Neuron (in vitro differentiated cells): ENCODE results near the gene PTPRN2.

ENCODE experiments used
- H2AFZ ChIP-seq: one replicate; pipeline ENCODE4 v1.6.1; 2013; ENCODE audit warnings: low read depth, mild to moderate bottlenecking, inconsistent platforms, low read length, moderate library complexity
- H3K27me3 ChIP-seq: one replicate; pipeline ENCODE4 v1.6.1; 2013; ENCODE audit warnings: low read length; ENCODE audit not compliant: insufficient read depth
- H3K36me3 ChIP-seq: one replicate; pipeline ENCODE4 v1.6.1; 2013; ENCODE audit warnings: low read length; ENCODE audit not compliant: insufficient read depth
- H3K4me1 ChIP-seq: one replicate; pipeline ENCODE4 v1.6.1; 2013; ENCODE audit warnings: low read length; ENCODE audit not compliant: insufficient read depth
- H3K4me3 ChIP-seq: 2 replicates; pipeline ENCODE4 v1.5.1; 2013; ENCODE audit warnings: mild to moderate bottlenecking, low read length, moderate library complexity
- H3K9me3 ChIP-seq: one replicate; pipeline ENCODE4 v1.6.1; 2013; ENCODE audit warnings: low read length

The PTPRN2 gene

GRCh38 chr7:157971501-157971900 lies 616.1 kb downstream of the PTPRN2 start:
- Histone ChIP-seq H3K36me3 (no peaks in the 10 kb centered on the region), H3K9me3 (peaks cover 3% of the 10 kb centered on the region), H2AFZ (no peak overlapping the region), H3K4me1 (no peaks in the 10 kb centered on the region), H3K4me3 (no peak overlapping the region), H3K27me3 (no peaks in the 10 kb centered on the region)

- H3K36me3 ChIP-seq: no peaks in the 10 kb centered on the region
- no peak overlapping the region for H2AFZ ChIP-seq
- no peaks in the 10 kb centered on the region for H3K27me3 ChIP-seq
- H3K9me3 ChIP-seq: peaks cover 3% of the 10 kb centered on the region
- no peak overlapping the region for H3K4me3 ChIP-seq
- no peaks in the 10 kb centered on the region for H3K4me1 ChIP-seq
Measured at GRCh38 chr7:157970744-157971143, 616.9 kb downstream of the PTPRN2 start.

- Histone ChIP-seq H3K4me3 (no peak overlapping the region), H3K4me1 (no peaks in the 10 kb centered on the region), H3K9me3 (peaks cover 3% of the 10 kb centered on the region), H2AFZ (no peak overlapping the region), H3K36me3 (no peaks in the 10 kb centered on the region), H3K27me3 (no peaks in the 10 kb centered on the region)
Measured at GRCh38 chr7:157969995-157970394, 617.6 kb downstream of the PTPRN2 start.

- Histone ChIP-seq H2AFZ (no peak overlapping the region), H3K9me3 (peaks cover 2% of the 10 kb centered on the region), H3K36me3 (no peaks in the 10 kb centered on the region), H3K4me1 (no peaks in the 10 kb centered on the region), H3K27me3 (peaks cover 18% of the 10 kb centered on the region), H3K4me3 (no peak overlapping the region)
Measured at GRCh38 chr7:157966490-157966889, 621.1 kb downstream of the PTPRN2 start.

GRCh38 chr7:157964521-157964920 lies 623.1 kb downstream of the PTPRN2 start:
- H3K27me3 ChIP-seq: peaks cover 22% of the 10 kb centered on the region
- no peak overlapping the region for H2AFZ ChIP-seq
- H3K4me3 ChIP-seq: no peak overlapping the region
- H3K36me3 ChIP-seq: no peaks in the 10 kb centered on the region
- H3K4me1 ChIP-seq: no peaks in the 10 kb centered on the region
- peaks cover 2% of the 10 kb centered on the region for H3K9me3 ChIP-seq

GRCh38 chr7:157964016-157964415 lies 623.6 kb downstream of the PTPRN2 start:
- H3K4me1 ChIP-seq: no peaks in the 10 kb centered on the region
- peaks cover 2% of the 10 kb centered on the region for H3K9me3 ChIP-seq
- no peak overlapping the region for H3K4me3 ChIP-seq
- no peaks in the 10 kb centered on the region for H3K36me3 ChIP-seq
- no peak overlapping the region for H2AFZ ChIP-seq
- H3K27me3 ChIP-seq: peaks cover 22% of the 10 kb centered on the region

GRCh38 chr7:157963526-157963925 lies 624.1 kb downstream of the PTPRN2 start:
- Histone ChIP-seq H2AFZ (no peak overlapping the region), H3K36me3 (no peaks in the 10 kb centered on the region), H3K4me1 (no peaks in the 10 kb centered on the region), H3K27me3 (peaks cover 22% of the 10 kb centered on the region), H3K9me3 (peaks cover 2% of the 10 kb centered on the region), H3K4me3 (no peak overlapping the region)

- Histone ChIP-seq H3K9me3 (peaks cover 2% of the 10 kb centered on the region), H3K4me3 (no peak overlapping the region)
Measured at GRCh38 chr7:157962458-157963306, 624.9 kb downstream of the PTPRN2 start.

GRCh38 chr7:157961731-157962457 lies 625.7 kb downstream of the PTPRN2 start:
- Histone ChIP-seq H3K36me3 (no peaks in the 10 kb centered on the region), H2AFZ (no peak overlapping the region), H3K4me1 (no peaks in the 10 kb centered on the region), H3K9me3 (peaks cover 2% of the 10 kb centered on the region), H3K27me3 (peaks cover 22% of the 10 kb centered on the region), H3K4me3 (no peak overlapping the region)

More at GRCh38 chr7:157962458-157963306, 624.9 kb downstream of the PTPRN2 start:
- Histone ChIP-seq H3K27me3 (peaks cover 22% of the 10 kb centered on the region), H2AFZ (no peak overlapping the region), H3K4me1 (no peaks in the 10 kb centered on the region), H3K36me3 (no peaks in the 10 kb centered on the region)

- Histone ChIP-seq H3K4me3 (no peak overlapping the region), H3K27me3 (peaks cover 5% of the 10 kb centered on the region), H3K4me1 (no peaks in the 10 kb centered on the region), H2AFZ (no peak overlapping the region), H3K9me3 (no peaks in the 10 kb centered on the region), H3K36me3 (no peaks in the 10 kb centered on the region)
Measured at GRCh38 chr7:157955348-157955999, 632.1 kb downstream of the PTPRN2 start.

GRCh38 chr7:157954901-157955300 lies 632.7 kb downstream of the PTPRN2 start:
- H3K9me3 ChIP-seq: no peaks in the 10 kb centered on the region
- no peaks in the 10 kb centered on the region for H3K4me1 ChIP-seq
- H3K36me3 ChIP-seq: no peaks in the 10 kb centered on the region
- peaks cover 5% of the 10 kb centered on the region for H3K27me3 ChIP-seq
- no peak overlapping the region for H3K4me3 ChIP-seq
- no peak overlapping the region for H2AFZ ChIP-seq

GRCh38 chr7:157952841-157953645 lies 634.6 kb downstream of the PTPRN2 start:
- H3K27me3 ChIP-seq: peaks cover 5% of the 10 kb centered on the region
- no peaks in the 10 kb centered on the region for H3K4me1 ChIP-seq
- H3K36me3 ChIP-seq: no peaks in the 10 kb centered on the region
- H3K9me3 ChIP-seq: no peaks in the 10 kb centered on the region
- no peak overlapping the region for H2AFZ ChIP-seq
- H3K4me3 ChIP-seq: no peak overlapping the region
